Nephron progenitor cell (in vitro differentiated cells): ENCODE measurements around the gene DPP3.
"Not testable (repeated sequence)": the region's sequence is repeated elsewhere in the genome, so short reads cannot be mapped to it uniquely, and the experiment has no call there.

ENCODE experiments used
- DNase-seq: peaks from one replicate; pipeline ENCODE4 v3.0.0; 2021
- H3K27ac Mint-ChIP-seq: 2 replicates; pipeline ENCODE4 v1.8.0; 2021; ENCODE audit warnings: mild to moderate bottlenecking, moderate library complexity, mixed read lengths
- H3K27me3 Mint-ChIP-seq: 2 replicates; pipeline ENCODE4 v1.8.0; 2021; ENCODE audit warnings: mild to moderate bottlenecking, low read depth, mixed read lengths; ENCODE audit not compliant: poor library complexity
- H3K36me3 Mint-ChIP-seq: 2 replicates; pipeline ENCODE4 v1.8.0; 2021; ENCODE audit warnings: low read depth, mixed read lengths
- H3K4me1 Mint-ChIP-seq: 2 replicates; pipeline ENCODE4 v1.8.0; 2021; ENCODE audit warnings: mixed read lengths
- H3K4me3 Mint-ChIP-seq: 2 replicates; pipeline ENCODE4 v1.8.0; 2021; ENCODE audit warnings: mild to moderate bottlenecking, moderate library complexity, mixed read lengths
- H3K9me3 Mint-ChIP-seq: 2 replicates; pipeline ENCODE4 v1.8.0; 2021; ENCODE audit warnings: mild to moderate bottlenecking, moderate library complexity, mixed read lengths
- TF ChIP-seq, protein P1 (sequence below): fragments of 200-600 bp; sonication (generic); IDR thresholded peaks from 2 replicates; pipeline ENCODE4 v1.5.0; 2021; ENCODE audit warnings: antibody characterized with exemption

Gene DPP3

GRCh38 chr11:66531841-66532240, 51.6 kb downstream of the DPP3 start:
- DNase-seq = no peak
- peaks cover 10% of the 10 kb centered on the region for H3K27me3 Mint-ChIP-seq
- peaks cover 9% of the 10 kb centered on the region for H3K4me1 Mint-ChIP-seq
- H3K9me3 Mint-ChIP-seq = no peaks in the 10 kb centered on the region
- H3K27ac Mint-ChIP-seq = no peak overlapping the region
- TF ChIP-seq, protein P1, sequence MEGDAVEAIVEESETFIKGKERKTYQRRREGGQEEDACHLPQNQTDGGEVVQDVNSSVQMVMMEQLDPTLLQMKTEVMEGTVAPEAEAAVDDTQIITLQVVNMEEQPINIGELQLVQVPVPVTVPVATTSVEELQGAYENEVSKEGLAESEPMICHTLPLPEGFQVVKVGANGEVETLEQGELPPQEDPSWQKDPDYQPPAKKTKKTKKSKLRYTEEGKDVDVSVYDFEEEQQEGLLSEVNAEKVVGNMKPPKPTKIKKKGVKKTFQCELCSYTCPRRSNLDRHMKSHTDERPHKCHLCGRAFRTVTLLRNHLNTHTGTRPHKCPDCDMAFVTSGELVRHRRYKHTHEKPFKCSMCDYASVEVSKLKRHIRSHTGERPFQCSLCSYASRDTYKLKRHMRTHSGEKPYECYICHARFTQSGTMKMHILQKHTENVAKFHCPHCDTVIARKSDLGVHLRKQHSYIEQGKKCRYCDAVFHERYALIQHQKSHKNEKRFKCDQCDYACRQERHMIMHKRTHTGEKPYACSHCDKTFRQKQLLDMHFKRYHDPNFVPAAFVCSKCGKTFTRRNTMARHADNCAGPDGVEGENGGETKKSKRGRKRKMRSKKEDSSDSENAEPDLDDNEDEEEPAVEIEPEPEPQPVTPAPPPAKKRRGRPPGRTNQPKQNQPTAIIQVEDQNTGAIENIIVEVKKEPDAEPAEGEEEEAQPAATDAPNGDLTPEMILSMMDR = no peak
- H3K36me3 Mint-ChIP-seq = peaks cover 40% of the 10 kb centered on the region
- H3K4me3 Mint-ChIP-seq = no peak overlapping the region

DNA sequence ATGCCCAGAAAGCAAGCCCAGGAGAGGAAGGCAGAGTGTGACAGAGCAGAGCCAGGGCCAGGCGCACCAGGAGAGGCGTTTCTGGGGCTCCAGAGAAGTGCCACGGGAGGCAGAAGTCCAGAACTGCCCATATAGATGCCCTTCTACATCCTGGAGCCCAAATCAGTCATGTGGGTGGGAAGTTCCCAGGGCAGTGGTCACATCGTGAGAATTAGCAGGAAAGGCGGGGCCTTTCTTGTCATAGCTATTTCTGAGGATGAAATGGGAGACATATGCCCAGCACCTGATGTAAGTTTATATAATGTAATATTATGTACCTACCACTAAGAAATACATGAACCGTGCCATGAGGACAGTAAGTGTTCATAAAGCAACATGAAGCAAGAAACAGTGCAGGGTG, 52.5 kb downstream of the DPP3 start:
- Mint-ChIP-seq H3K4me3 (no peak overlapping the region), H3K27me3 (peaks cover 10% of the 10 kb centered on the region), H3K36me3 (peaks cover 46% of the 10 kb centered on the region), H3K4me1 (peaks cover 9% of the 10 kb centered on the region), H3K27ac (no peak overlapping the region), H3K9me3 (no peaks in the 10 kb centered on the region)
- TF ChIP-seq, protein P1 = no peak
- no peak for DNase-seq

GRCh38 chr11:66539170-66539869, 59.1 kb downstream of the DPP3 start:
- H3K27me3 Mint-ChIP-seq = peaks cover 6% of the 10 kb centered on the region
- peaks cover 44% of the 10 kb centered on the region for H3K4me1 Mint-ChIP-seq
- peak overlapping the region; percentile 88 for H3K27ac Mint-ChIP-seq
- H3K36me3 Mint-ChIP-seq = peaks cover 44% of the 10 kb centered on the region
- DNase-seq = no peak
- no peak overlapping the region for H3K4me3 Mint-ChIP-seq
- no peaks in the 10 kb centered on the region for H3K9me3 Mint-ChIP-seq
- TF ChIP-seq, protein P1 = no peak

DNA sequence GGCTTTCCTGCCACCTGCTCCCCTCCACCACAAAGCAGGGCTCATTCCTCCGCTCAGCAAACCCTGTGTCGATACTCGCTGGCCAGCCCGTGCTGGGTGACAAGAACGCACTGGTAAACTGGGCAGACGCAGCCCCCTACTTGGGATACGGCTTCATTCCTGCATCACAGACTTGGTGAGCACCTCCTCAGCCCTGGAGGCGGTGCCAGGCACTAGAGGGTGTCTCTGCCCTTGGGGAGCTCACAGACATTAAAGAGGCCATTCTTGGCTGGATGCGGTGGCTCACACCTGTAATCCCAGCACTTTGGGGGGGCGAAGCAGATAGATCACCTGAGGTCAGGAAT, 59.6 kb downstream of the DPP3 start:
- Mint-ChIP-seq H3K4me1 (peaks cover 48% of the 10 kb centered on the region), H3K4me3 (no peak overlapping the region), H3K36me3 (peaks cover 41% of the 10 kb centered on the region), H3K27me3 (peaks cover 6% of the 10 kb centered on the region), H3K27ac (peak overlapping the region; percentile 75), H3K9me3 (no peaks in the 10 kb centered on the region)
- no peak for DNase-seq
- TF ChIP-seq, protein P1 = no peak

GRCh38 chr11:66540598-66540997, 60.4 kb downstream of the DPP3 start:
- peaks cover 52% of the 10 kb centered on the region for H3K4me1 Mint-ChIP-seq
- not testable (repeated sequence) for H3K27me3 Mint-ChIP-seq, H3K4me3 Mint-ChIP-seq, DNase-seq, H3K9me3 Mint-ChIP-seq, H3K27ac Mint-ChIP-seq
- H3K36me3 Mint-ChIP-seq = peaks cover 34% of the 10 kb centered on the region

GRCh38 chr11:66541892-66542291, 61.7 kb downstream of the DPP3 start:
- TF ChIP-seq, protein P1 = no peak
- no peak for DNase-seq
- Mint-ChIP-seq H3K4me3 (peak overlapping the region; percentile 60), H3K27me3 (peaks cover 3% of the 10 kb centered on the region), H3K27ac (peak overlapping the region; percentile 83), H3K4me1 (peaks cover 58% of the 10 kb centered on the region), H3K9me3 (no peaks in the 10 kb centered on the region), H3K36me3 (peaks cover 21% of the 10 kb centered on the region)
